ENCODE measurements around the gene LRRC8D. TPM values are rescaled to one million over a fixed set of nuclear protein-coding genes. Genes with fewer than 3 reads are reported as not detected.

LRRC8D gene
- total and polyA plus RNA-seq, 2 of the 4 experiments (the other 2 are of a cell fraction), result 34.1 to 35.3 TPM

- H3K4me2 ChIP-seq (ENCODE audit: low read depth, low read length), result peak overlapping the region; percentile 29; the same call in 1 of the 2 replicates
- intact Hi-C loops (cut with micrococcal nuclease), result no loop called here
- peak; percentile 64 for DNase-seq
- BruUV-seq (replicated peaks), result no TSS peak
- no peak overlapping the region for H2BK20ac ChIP-seq (ENCODE audit: low read depth, low read length)
- 0 out of 4 replicates have a peak, but pooled peaks cover 0 to 5% of the 10 kb centered on the region in 2 experiments for H3K79me1 ChIP-seq (ENCODE audit: low read depth in 1 of 2, low read length in 2 of 2)
- no peak overlapping the region for H3K23ac ChIP-seq (ENCODE audit: low read depth, low read length)
- TF ChIP-seq FOS (IDR thresholded peaks at IDR 0.05; ENCODE audit: low read depth, low read length), result peak; percentile 27; the same call in 1 of the 2 replicates
- TF ChIP-seq SMC3 (IDR thresholded peaks at IDR 0.05; ENCODE audit: low read depth, low read length), result no peak
- H3K14ac ChIP-seq (replicated peaks; ENCODE audit: low read depth, low read length), result no peak overlapping the region
- H3K27ac ChIP-seq (ENCODE audit: insufficient read depth, low read length), result no peak overlapping the region
- 0 out of 2 replicates have a peak, but pooled peaks cover 5% of the 10 kb centered on the region for H4K20me1 ChIP-seq (ENCODE audit: insufficient read depth, low read length)
- peak; percentile 77 for ATAC-seq (ENCODE audit: low read depth)
- H4K5ac ChIP-seq (ENCODE audit: low read depth, low read length), result no peak overlapping the region
- H4K8ac ChIP-seq (ENCODE audit: low read depth in 2 of 2, low read length in 2 of 2), result no peak overlapping the region
- H2AFZ ChIP-seq (replicated peaks; ENCODE audit: low read length, poor library complexity), result no peak overlapping the region
- H2AK9ac ChIP-seq (replicated peaks; ENCODE audit: low read depth, low read length, poor library complexity), result no peak overlapping the region
- no peak overlapping the region for H3K56ac ChIP-seq (ENCODE audit: extremely low read depth, insufficient read depth, low read length)
- no peak overlapping the region for H3K18ac ChIP-seq (ENCODE audit: low read depth, low read length)
- no CpG with 5 or more reads among the region's 1 CpG for WGBS, 2 experiments (ENCODE audit: extremely low coverage in 2 of 2, insufficient read length in 1 of 2)
- no peaks in the 10 kb centered on the region for H3K27me3 ChIP-seq (ENCODE audit: control insufficient read depth, insufficient read depth, low read length)
- no peak overlapping the region for H2BK15ac ChIP-seq (ENCODE audit: low read depth, low read length)
- no peak overlapping the region for H4K91ac ChIP-seq (ENCODE audit: insufficient read depth, low read depth, low read length)
- H3K9ac ChIP-seq (ENCODE audit: low read depth, low read length), result no peak overlapping the region
- H3K9me1 ChIP-seq (ENCODE audit: insufficient read depth, low read length), result peaks cover 5% of the 10 kb centered on the region
- H3K36me3 ChIP-seq (ENCODE audit: control insufficient read depth, insufficient read depth, low read length), result no peaks in the 10 kb centered on the region
- dilution Hi-C loops (cut with HindIII; ENCODE audit: low sequenced_read_pairs, unreplicated experiment), result no loop called here
- POLR2A ChIA-PET (ENCODE audit: unreplicated experiment), result no interaction called here
- H3K4me3 ChIP-seq (ENCODE audit: insufficient read depth, low read depth, low read length), result no peak overlapping the region
- in situ Hi-C loops (cut with MboI; ENCODE audit: low sequenced_read_pairs), result no loop called here
- H2AK5ac ChIP-seq (ENCODE audit: low read depth, low read length), result no peak overlapping the region
- no peak overlapping the region for H2BK120ac ChIP-seq (ENCODE audit: low read depth, low read length)
- H3K4me1 ChIP-seq (ENCODE audit: control insufficient read depth, insufficient read depth, low read length), result peaks cover 4% of the 10 kb centered on the region
- no peak overlapping the region for H2BK5ac ChIP-seq (ENCODE audit: low read depth, low read length, poor library complexity, severe bottlenecking)
- no peak overlapping the region for H3K4ac ChIP-seq (ENCODE audit: low read depth, low read length)
- peaks cover 2% of the 10 kb centered on the region; the same call in 1 of the 2 replicates for H3K9me3 ChIP-seq (ENCODE audit: control insufficient read depth, insufficient read depth, low read length)
- CTCF ChIA-PET, result interaction anchor here (0.6 to 1.1 kb wide), 2 partner anchors 120 to 330 kb away, joined by 3 read pairs; no protein-coding TSS in a partner anchor
Observed at GRCh38 chr1:89962742-89963075, 141.9 kb downstream of the LRRC8D start.
